GM18517 (cell line): ENCODE measurements around the gene LIG1.
"Not testable (repeated sequence)": the region's sequence is repeated elsewhere in the genome, so short reads cannot be mapped to it uniquely, and the experiment has no call there.

Source experiments
- ATAC-seq: cut with Tn5 transposase; IDR thresholded peaks from one replicate; pipeline ENCODE4 v1.9.1; 2021; ENCODE audit warnings: mild to moderate bottlenecking, moderate library complexity; ENCODE audit not compliant: unreplicated experiment

The LIG1 gene

DNA sequence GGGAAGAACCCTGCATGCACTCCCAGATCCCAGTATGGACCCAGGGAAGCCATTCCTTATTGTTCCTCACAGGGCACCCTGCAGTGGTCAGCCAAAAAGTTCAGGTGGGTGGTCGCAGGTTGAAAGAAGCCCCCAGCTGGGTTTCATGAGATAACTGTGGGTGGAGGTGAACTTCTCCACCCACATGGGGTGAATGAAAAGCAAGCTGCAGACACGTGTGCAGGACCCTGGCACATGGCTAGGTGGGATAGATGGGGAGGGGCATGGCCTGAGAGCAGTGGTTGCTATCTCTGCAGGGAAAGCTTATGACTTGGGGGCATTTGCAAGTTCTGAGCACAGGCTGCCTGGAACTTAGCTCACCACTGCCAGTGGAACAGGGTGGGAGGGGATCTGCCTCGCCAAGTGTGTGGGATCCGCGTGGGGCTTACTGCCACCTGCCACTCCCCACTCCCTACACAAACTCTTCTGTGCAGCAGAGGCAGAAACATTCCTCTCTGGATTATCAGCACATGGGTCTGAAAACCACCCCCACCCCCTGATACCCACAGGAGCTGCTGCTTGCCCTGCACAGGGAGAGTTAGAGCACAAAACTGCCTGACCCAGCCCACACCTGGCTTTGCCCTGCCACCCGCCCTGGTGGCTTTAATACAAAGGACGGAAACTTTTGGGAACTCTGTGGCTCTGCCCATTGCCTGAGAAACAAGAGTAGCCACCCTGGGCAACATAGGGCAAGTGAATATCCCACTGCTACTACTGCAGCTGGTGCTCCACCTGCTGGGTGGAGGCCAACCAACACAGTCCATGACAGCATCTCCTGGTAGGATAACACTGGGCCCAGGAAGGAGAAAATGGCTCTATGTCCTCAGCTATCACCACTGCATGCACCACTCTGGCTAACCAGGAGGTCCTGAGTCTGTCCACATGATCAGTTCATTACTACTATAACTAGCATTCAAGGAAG lies 84.0 kb downstream of the LIG1 start:
- no peak for ATAC-seq

DNA sequence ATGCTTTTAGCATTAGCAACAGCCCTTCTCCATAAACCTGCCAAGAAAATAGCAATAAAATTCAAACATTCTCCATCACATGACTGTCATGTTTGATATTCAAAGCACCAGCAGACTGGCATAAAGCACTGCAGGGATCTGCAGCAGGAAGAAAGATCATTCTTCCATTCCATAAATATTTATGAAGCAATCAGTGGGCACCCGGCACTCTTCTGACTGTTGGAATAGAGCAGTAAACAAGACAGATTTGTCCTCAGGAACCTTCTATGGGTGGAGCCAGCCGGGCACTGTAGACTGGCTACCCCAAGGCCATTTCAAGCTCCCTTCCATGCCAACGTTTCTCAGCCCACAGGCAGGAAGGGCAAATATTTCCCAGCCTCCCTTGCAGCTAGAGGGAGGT lies 85.1 kb downstream of the LIG1 start:
- ATAC-seq: no peak

- no peak for ATAC-seq
These were observed 89.0 kb downstream of the LIG1 start for GRCh38 chr19:48081106-48081505.

GRCh38 chr19:48070177-48070769 lies 99.9 kb downstream of the LIG1 start:
- ATAC-seq: not testable (repeated sequence)

GRCh38 chr19:48069435-48069834 lies 100.7 kb downstream of the LIG1 start:
- ATAC-seq: no peak
